NB4 (cell line): ENCODE results near the gene TNK2.

Experiments used
- CTCF ChIP-seq: IDR thresholded peaks from one replicate; pipeline ENCODE4 v1.5.1; 2012; ENCODE audit warnings: low read depth, low read length
- MAX ChIP-seq: IDR thresholded peaks from 2 replicates; pipeline ENCODE4 v1.6.1; 2011; ENCODE audit warnings: low read depth, low read length
- MYC ChIP-seq: IDR thresholded peaks from 2 replicates; pipeline ENCODE4 v1.6.1; 2011; ENCODE audit warnings: low read depth, low read length
- POLR2A ChIP-seq: IDR thresholded peaks from 2 replicates; pipeline ENCODE4 v1.6.1; 2011; ENCODE audit warnings: mild to moderate bottlenecking; ENCODE audit not compliant: insufficient read length; ENCODE audit errors: extremely low read depth

DNA sequence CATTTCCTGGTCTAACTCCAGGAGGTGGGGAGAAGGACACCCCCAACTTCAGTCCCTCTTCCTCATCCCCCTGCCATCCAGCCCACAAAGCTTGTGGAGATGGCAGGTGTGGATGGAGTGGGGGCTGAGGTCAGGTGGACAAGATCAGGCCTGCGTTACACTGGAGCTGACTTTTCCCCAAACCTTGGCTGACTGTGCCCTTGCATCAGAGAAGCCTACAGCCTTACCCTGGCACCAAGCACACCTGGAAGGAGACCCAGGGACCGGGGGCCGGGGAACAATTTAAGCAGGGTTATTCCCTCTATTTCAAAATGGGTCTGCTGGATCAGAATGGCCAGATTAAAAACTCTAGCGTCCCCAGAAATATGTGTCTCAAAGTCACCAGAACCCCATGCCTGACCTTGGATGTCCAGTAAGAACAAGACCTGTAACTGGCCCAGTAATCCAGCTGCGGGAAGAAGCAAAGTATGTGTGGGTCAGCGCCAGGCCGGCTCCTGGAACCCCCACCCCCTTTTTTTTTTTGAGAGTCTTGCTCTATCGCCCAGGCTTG, 14.4 kb downstream of the TNK2 start:
- TF ChIP-seq POLR2A (no peak), CTCF (no peak), MAX (no peak), MYC (no peak)
